B cell (primary cell): Measurements from ENCODE around the gene TMEM131.

ENCODE experiments used
- CTCF ChIP-seq: fragments of 200-600 bp; IDR thresholded peaks from one replicate; pipeline ENCODE4 v1.8.0; 2022; ENCODE audit warnings: antibody characterized with exemption, mild to moderate bottlenecking
- EZH2 ChIP-seq: IDR thresholded peaks from 2 replicates; pipeline ENCODE4 v1.6.1; 2012; ENCODE audit warnings: borderline replicate concordance, low read depth, mild to moderate bottlenecking, moderate library complexity, low read length; ENCODE audit not compliant: insufficient read depth, poor library complexity, severe bottlenecking

- no peak for TF ChIP-seq CTCF
- no peak for TF ChIP-seq EZH2
Observed at GRCh38 chr2:98028931-98029717, 33.4 kb upstream of the TMEM131 start.
